ENCODE results near the gene PSKH1. TPM values are rescaled to one million over a fixed set of nuclear protein-coding genes. Genes with fewer than 3 reads are reported as not detected.

The PSKH1 gene
- total RNA-seq, 2 donors from 2014 or later, result 32.1 to 37.4 TPM

GRCh38 chr16:67930191-67930590 is 37.1 kb downstream of the PSKH1 start:
- Mint-ChIP-seq H3K4me3 (no peak overlapping the region), H3K27ac (no peak overlapping the region), H3K9me3 (no peaks in the 10 kb centered on the region), H3K27me3 (ENCODE audit: insufficient read depth) (no peaks in the 10 kb centered on the region), H3K4me1 (peaks cover 20% of the 10 kb centered on the region), H3K36me3 (ENCODE audit: low read depth) (peaks cover 18% of the 10 kb centered on the region)
- H3K9ac ChIP-seq (ENCODE audit: extremely low read depth, low read length, poor library complexity, severe bottlenecking), result no peak overlapping the region
- peaks cover 15% of the 10 kb centered on the region for H3K36me3 ChIP-seq (ENCODE audit: control insufficient read depth, insufficient read depth, low read length)
- H3K9me3 ChIP-seq (ENCODE audit: control insufficient read depth, low read length), result no peaks in the 10 kb centered on the region
- no peaks in the 10 kb centered on the region for H3K27me3 ChIP-seq (ENCODE audit: control insufficient read depth, insufficient read depth, low read length, poor library complexity, severe bottlenecking)
- WGBS, 2 experiments (ENCODE audit: insufficient coverage in 1 of 2, insufficient read length in 1 of 2), result 96 to 99% methylated on average over 14 of the region's 14 CpGs
- no peak overlapping the region for H3K4me3 ChIP-seq (ENCODE audit: low read length)
- no peak for TF ChIP-seq CTCF (conservative IDR thresholded peaks at IDR 0.05)
- H3K27ac ChIP-seq (ENCODE audit: low read depth, low read length), result no peak overlapping the region
- H3K4me1 ChIP-seq (ENCODE audit: control insufficient read depth, insufficient read depth, low read length), result no peaks in the 10 kb centered on the region
- DNase-seq, result no peak

GRCh38 chr16:67930678-67931211 is 37.7 kb downstream of the PSKH1 start:
- Histone ChIP-seq H3K27ac (ENCODE audit: low read depth, low read length) (no peak overlapping the region), H3K9ac (ENCODE audit: extremely low read depth, low read length, poor library complexity, severe bottlenecking) (no peak overlapping the region), H3K4me1 (ENCODE audit: control insufficient read depth, insufficient read depth, low read length) (no peaks in the 10 kb centered on the region), H3K27me3 (ENCODE audit: control insufficient read depth, insufficient read depth, low read length, poor library complexity, severe bottlenecking) (no peaks in the 10 kb centered on the region), H3K36me3 (ENCODE audit: control insufficient read depth, insufficient read depth, low read length) (peaks cover 15% of the 10 kb centered on the region), H3K9me3 (ENCODE audit: control insufficient read depth, low read length) (no peaks in the 10 kb centered on the region), H3K4me3 (ENCODE audit: low read length) (no peak overlapping the region)
- H3K36me3 Mint-ChIP-seq (ENCODE audit: low read depth), result peaks cover 18% of the 10 kb centered on the region
- H3K9me3 Mint-ChIP-seq, result no peaks in the 10 kb centered on the region
- H3K4me3 Mint-ChIP-seq, result no peak overlapping the region
- WGBS, 2 experiments (ENCODE audit: insufficient coverage in 1 of 2, insufficient read length in 1 of 2), result 93 to 96% methylated on average over 9 to 17 of the region's 17 CpGs
- H3K4me1 Mint-ChIP-seq, result peaks cover 19% of the 10 kb centered on the region
- H3K27me3 Mint-ChIP-seq (ENCODE audit: insufficient read depth), result no peaks in the 10 kb centered on the region
- no peak for TF ChIP-seq CTCF (conservative IDR thresholded peaks at IDR 0.05)
- DNase-seq, result no peak
- no peak overlapping the region for H3K27ac Mint-ChIP-seq

GRCh38 chr16:67931712-67932461 is 38.8 kb downstream of the PSKH1 start, which contains the start of gene CTRL:
Gene CTRL (minus strand): TSS chr16:67931862. CDS start chr16:67931852, 10 bp downstream.
- Histone ChIP-seq H3K9ac (ENCODE audit: extremely low read depth, low read length, poor library complexity, severe bottlenecking) (no peak within 1 kb of the TSS), H3K27me3 (ENCODE audit: control insufficient read depth, insufficient read depth, low read length, poor library complexity, severe bottlenecking) (no peaks in the 10 kb centered on the region), H3K36me3 (ENCODE audit: control insufficient read depth, insufficient read depth, low read length) (peaks cover 15% of the 10 kb centered on the region), H3K9me3 (ENCODE audit: control insufficient read depth, low read length) (no peaks in the 10 kb centered on the region), H3K4me3 (ENCODE audit: low read length) (no peak within 1 kb of the TSS), H3K27ac (ENCODE audit: low read depth, low read length) (no peak within 1 kb of the TSS), H3K4me1 (ENCODE audit: control insufficient read depth, insufficient read depth, low read length) (no peaks in the 10 kb centered on the region)
- Mint-ChIP-seq H3K27ac (peak within 1 kb of the TSS; percentile 55), H3K4me1 (peaks cover 20% of the 10 kb centered on the region), H3K4me3 (no peak within 1 kb of the TSS), H3K27me3 (ENCODE audit: insufficient read depth) (no peaks in the 10 kb centered on the region), H3K9me3 (no peaks in the 10 kb centered on the region), H3K36me3 (ENCODE audit: low read depth) (peaks cover 18% of the 10 kb centered on the region)
- DNase-seq, result peak; percentile 81
- peak; percentile 68 for TF ChIP-seq CTCF (conservative IDR thresholded peaks at IDR 0.05)
- WGBS, 2 experiments (ENCODE audit: insufficient coverage in 1 of 2, insufficient read length in 1 of 2), result 94 to 95% methylated on average over 13 to 15 of the region's 15 CpGs
